IMR-90 (cell line): ENCODE measurements around the gene CYBRD1. TPM values are rescaled to one million over a fixed set of nuclear protein-coding genes. Genes with fewer than 3 reads are reported as not detected.

Experiments
- ATAC-seq: fragments of 200-7000 bp; cut with Tn5 transposase; 2 replicates; pipeline ENCODE4 v1.9.1; 2020; ENCODE audit warnings: low read depth, mild to moderate bottlenecking, moderate library complexity
- BruUV-seq: library from RNA; stranded (reverse); fragments of 400-500 nt; replicated peaks from 2 replicates; lab custom pipeline; 2021; lab: Mats Ljungman, UMichigan
- CTCF ChIA-PET: fragments of 300-600 bp; formaldehyde crosslinking; extraction: SDS; loops from one replicate; lab custom pipeline; 2021; ENCODE audit warnings: antibody characterized with exemption; lab: Yijun Ruan, JAX
- POLR2A ChIA-PET: fragments of 300-600 bp; sonication (Branson Sonifier 250); formaldehyde crosslinking; loops from one replicate; lab custom pipeline; 2022; ENCODE audit warnings: antibody characterized with exemption; ENCODE audit not compliant: unreplicated experiment; lab: Charles Lee
- DNase-seq: peaks from one replicate; pipeline ENCODE4 v3.0.0; 2013
- H2AFZ ChIP-seq: replicated peaks from 2 replicates; pipeline ENCODE3; 2013; ENCODE audit warnings: low read length, mild to moderate bottlenecking; ENCODE audit not compliant: poor library complexity
- H2AK5ac ChIP-seq: 2 replicates; pipeline ENCODE4 v1.6.1; 2013; ENCODE audit warnings: low read depth, low read length, inconsistent platforms
- H2AK9ac ChIP-seq: replicated peaks from 2 replicates; pipeline ENCODE3; 2013; ENCODE audit warnings: mild to moderate bottlenecking, low read depth, low read length, moderate library complexity; ENCODE audit not compliant: poor library complexity
- H2BK120ac ChIP-seq: 2 replicates; pipeline ENCODE4 v1.6.1; 2013; ENCODE audit warnings: low read depth, low read length, inconsistent platforms
- H2BK15ac ChIP-seq: 3 replicates; pipeline ENCODE4 v1.6.1; 2013; ENCODE audit warnings: low read depth, low read length, inconsistent platforms
- H2BK20ac ChIP-seq: 2 replicates; pipeline ENCODE4 v1.6.1; 2013; ENCODE audit warnings: low read depth, mild to moderate bottlenecking, inconsistent platforms, low read length, moderate library complexity
- H2BK5ac ChIP-seq: 2 replicates; pipeline ENCODE4 v1.6.1; 2013; ENCODE audit warnings: mild to moderate bottlenecking, low read depth, low read length, inconsistent platforms; ENCODE audit not compliant: poor library complexity, severe bottlenecking
- H3K14ac ChIP-seq: replicated peaks from 2 replicates; pipeline ENCODE4 v1.6.1; 2013; ENCODE audit warnings: low read depth, low read length, inconsistent platforms
- H3K18ac ChIP-seq: 2 replicates; pipeline ENCODE4 v1.6.1; 2013; ENCODE audit warnings: low read depth, low read length, control low read depth
- H3K23ac ChIP-seq: 2 replicates; pipeline ENCODE4 v1.6.1; 2013; ENCODE audit warnings: low read depth, low read length, inconsistent platforms
- H3K27ac ChIP-seq: 2 replicates; pipeline ENCODE4 v1.5.1; 2013; ENCODE audit warnings: mild to moderate bottlenecking, control low read depth, low read length; ENCODE audit not compliant: insufficient read depth
- H3K27me3 ChIP-seq: 2 replicates; pipeline ENCODE4 v1.6.1; 2013; ENCODE audit warnings: low read length; ENCODE audit not compliant: control insufficient read depth, insufficient read depth
- H3K36me3 ChIP-seq: 2 replicates; pipeline ENCODE4 v1.6.1; 2013; ENCODE audit warnings: low read length, mixed read lengths; ENCODE audit not compliant: control insufficient read depth, insufficient read depth
- H3K4ac ChIP-seq: 2 replicates; pipeline ENCODE4 v1.6.1; 2013; ENCODE audit warnings: low read depth, low read length, inconsistent platforms
- H3K4me1 ChIP-seq: 2 replicates; pipeline ENCODE4 v1.6.1; 2013; ENCODE audit warnings: low read length, mixed read lengths; ENCODE audit not compliant: control insufficient read depth, insufficient read depth
- H3K4me2 ChIP-seq: 2 replicates; pipeline ENCODE4 v1.6.1; 2013; ENCODE audit warnings: low read depth, mild to moderate bottlenecking, control low read depth, low read length, moderate library complexity
- H3K4me3 ChIP-seq: 2 replicates; pipeline ENCODE4 v1.5.1; 2013; ENCODE audit warnings: low read depth, mild to moderate bottlenecking, control low read depth, low read length, moderate library complexity; ENCODE audit not compliant: insufficient read depth
- H3K56ac ChIP-seq: 2 replicates; pipeline ENCODE4 v1.6.1; 2013; ENCODE audit warnings: low read length, inconsistent platforms; ENCODE audit not compliant: insufficient read depth; ENCODE audit errors: extremely low read depth
- H3K79me1 ChIP-seq, 2 experiments: 2 replicates each; pipeline ENCODE4 v1.6.1; 2013; ENCODE audit warnings: low read length in 2 of 2, inconsistent platforms in 1 of 2, low read depth in 1 of 2
- H3K9ac ChIP-seq: 2 replicates; pipeline ENCODE4 v1.6.1; 2013; ENCODE audit warnings: low read depth, low read length, control low read depth
- H3K9me1 ChIP-seq: 2 replicates; pipeline ENCODE4 v1.6.1; 2013; ENCODE audit warnings: low read length, inconsistent platforms; ENCODE audit not compliant: insufficient read depth
- H3K9me3 ChIP-seq: 2 replicates; pipeline ENCODE4 v1.6.1; 2013; ENCODE audit warnings: low read length; ENCODE audit not compliant: control insufficient read depth, insufficient read depth
- H4K20me1 ChIP-seq: 2 replicates; pipeline ENCODE4 v1.6.1; 2013; ENCODE audit warnings: low read length, inconsistent platforms; ENCODE audit not compliant: insufficient read depth
- H4K5ac ChIP-seq: 2 replicates; pipeline ENCODE4 v1.6.1; 2013; ENCODE audit warnings: mild to moderate bottlenecking, low read depth, low read length, control low read depth
- H4K8ac ChIP-seq, 2 experiments: 2 replicates each; pipeline ENCODE4 v1.6.1; 2013; ENCODE audit warnings: low read depth in 2 of 2, low read length in 2 of 2, control low read depth in 1 of 2, inconsistent platforms in 1 of 2
- H4K91ac ChIP-seq: 2 replicates; pipeline ENCODE4 v1.6.1; 2013; ENCODE audit warnings: low read depth, low read length, inconsistent platforms; ENCODE audit not compliant: insufficient read depth
- BHLHE40 ChIP-seq: fragments of 150-350 bp; IDR thresholded peaks from 2 replicates; pipeline ENCODE4 v1.6.1; 2016; ENCODE audit warnings: mild to moderate bottlenecking, low read depth, low read length
- CEBPB ChIP-seq: IDR thresholded peaks from 2 replicates; pipeline ENCODE4 v1.6.1; 2012; ENCODE audit warnings: low read depth, low read length, improper control_type of control experiment
- CHD1 ChIP-seq: IDR thresholded peaks from 2 replicates; pipeline ENCODE4 v1.6.1; 2012; ENCODE audit warnings: low read depth, low read length, improper control_type of control experiment
- FOS ChIP-seq: fragments of 150-350 bp; IDR thresholded peaks from 2 replicates; pipeline ENCODE4 v1.6.1; 2016; ENCODE audit warnings: low read depth, low read length
- MAFK ChIP-seq: IDR thresholded peaks from 2 replicates; pipeline ENCODE4 v1.6.1; 2012; ENCODE audit warnings: low read depth, low read length, improper control_type of control experiment
- MAZ ChIP-seq: IDR thresholded peaks from 2 replicates; pipeline ENCODE4 v1.6.1; 2012; ENCODE audit warnings: low read depth, mild to moderate bottlenecking, low read length, improper control_type of control experiment, moderate library complexity, borderline replicate concordance
- MXI1 ChIP-seq: IDR thresholded peaks from 2 replicates; pipeline ENCODE4 v1.6.1; 2012; ENCODE audit warnings: low read depth, mild to moderate bottlenecking, low read length, moderate library complexity, borderline replicate concordance
- NFE2L2 ChIP-seq: fragments of 150-350 bp; IDR thresholded peaks from 2 replicates; pipeline ENCODE4 v1.6.1; 2016; ENCODE audit warnings: low read depth, mild to moderate bottlenecking, low read length
- POLR2A ChIP-seq: IDR thresholded peaks from 2 replicates; pipeline ENCODE4 v1.6.1; 2012; ENCODE audit warnings: mild to moderate bottlenecking, low read depth, low read length
- RAD21 ChIP-seq: IDR thresholded peaks from 2 replicates; pipeline ENCODE4 v1.6.1; 2012; ENCODE audit warnings: low read length, improper control_type of control experiment
- RCOR1 ChIP-seq: IDR thresholded peaks from 2 replicates; pipeline ENCODE4 v1.6.1; 2012; ENCODE audit warnings: mild to moderate bottlenecking, low read length, improper control_type of control experiment; ENCODE audit not compliant: insufficient replicate concordance
- RFX5 ChIP-seq: IDR thresholded peaks from 2 replicates; pipeline ENCODE4 v1.8.0; 2012; ENCODE audit warnings: low read depth, mild to moderate bottlenecking, low read length, moderate library complexity
- SMC3 ChIP-seq: fragments of 150-350 bp; IDR thresholded peaks from 2 replicates; pipeline ENCODE4 v1.6.1; 2016; ENCODE audit warnings: low read depth, mild to moderate bottlenecking, antibody characterized with exemption, low read length, moderate library complexity
- WGBS, 2 experiments: methylation state at CpG; one replicate each; pipeline versions ENCODE4 v1.1.5 to v1.1.7; 2013; ENCODE audit warnings: missing lambda C conversion rate in 2 of 2; ENCODE audit not compliant: insufficient read length in 1 of 2; ENCODE audit errors: extremely low coverage in 2 of 2; 5-methylcytosine and 5-hydroxymethylcytosine counted together
- dilution Hi-C: fragments of 300-500 bp; cut with HindIII; formaldehyde crosslinking; loops from one replicate; pipeline ENCODE4 v1.14.3; 2018; ENCODE audit warnings: low sequenced_read_pairs; ENCODE audit not compliant: unreplicated experiment
- in situ Hi-C: fragments of 300-500 bp; cut with MboI; formaldehyde crosslinking; loops from 3 replicates; pipeline ENCODE4 v1.14.3; 2019; ENCODE audit warnings: low sequenced_read_pairs, inconsistent platforms, mixed read lengths
- intact Hi-C: fragments of 100-400 bp; cut with micrococcal nuclease; formaldehyde crosslinking; loops from 2 replicates; pipeline ENCODE4 v1.10.0; 2022
- polyA plus RNA-seq, 3 experiments: library from polyadenylated mRNA; depleted of rRNA; stranded (reverse); fragments of >200 nt; gene quantifications; 2 replicates each; pipeline ENCODE4 v1.2.3, GENCODE V29; 2012; ENCODE audit warnings: low replicate concordance in 1 of 3
- total RNA-seq: library from RNA; depleted of rRNA; stranded (reverse); fragments of >200 nt; gene quantifications from 2 replicates; pipeline ENCODE4 v1.2.3, GENCODE V29; 2012
- TF ChIP-seq, protein P1 (sequence below): fragments of 150-350 bp; IDR thresholded peaks from 2 replicates; pipeline ENCODE4 v1.6.1; 2017; ENCODE audit warnings: mild to moderate bottlenecking, antibody characterized with exemption, low read length, low read depth
- TF ChIP-seq, protein P2 (sequence below): conservative IDR thresholded peaks from 2 replicates; pipeline ENCODE4 v1.5.1; 2012; ENCODE audit warnings: mild to moderate bottlenecking, low read depth, low read length, improper control_type of control experiment
- TF ChIP-seq, protein P3 (sequence below): fragments of 150-350 bp; IDR thresholded peaks from 2 replicates; pipeline ENCODE4 v1.6.1; 2016; ENCODE audit warnings: low read depth, mild to moderate bottlenecking, low read length, moderate library complexity, borderline replicate concordance

Gene CYBRD1
- total and polyA plus RNA-seq, 2 of the 4 experiments (the other 2 are of a cell fraction) = 53.2 to 103 TPM

DNA sequence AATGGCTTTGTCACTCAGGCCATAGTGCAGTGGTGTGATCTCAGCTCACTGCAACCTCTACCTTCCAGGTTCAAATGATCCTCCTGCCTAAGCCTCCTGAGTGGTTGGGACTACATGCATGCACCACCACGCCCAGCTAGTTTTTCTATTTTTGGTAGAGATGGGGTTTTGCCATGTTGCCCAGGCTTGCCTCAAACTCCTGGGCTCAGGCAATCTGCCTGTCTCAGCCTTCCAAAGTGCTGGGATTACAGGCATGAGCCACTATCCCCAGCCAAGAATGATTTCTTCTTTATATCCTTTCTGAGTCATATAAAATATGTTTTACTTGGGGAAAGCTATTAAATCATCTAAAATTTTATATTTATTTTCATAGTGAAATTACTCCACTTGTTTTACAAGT, 61.3 kb downstream of the CYBRD1 start:
- no peak overlapping the region for H2AK5ac ChIP-seq
- no peak overlapping the region for H2BK20ac ChIP-seq
- H3K4me1 ChIP-seq = no peaks in the 10 kb centered on the region
- no peaks in the 10 kb centered on the region for H3K9me3 ChIP-seq
- H4K91ac ChIP-seq = no peak overlapping the region
- no peak for TF ChIP-seq RCOR1
- TF ChIP-seq BHLHE40 = no peak
- TF ChIP-seq SMC3 = no peak
- TF ChIP-seq RFX5 = no peak
- TF ChIP-seq, protein P1, sequence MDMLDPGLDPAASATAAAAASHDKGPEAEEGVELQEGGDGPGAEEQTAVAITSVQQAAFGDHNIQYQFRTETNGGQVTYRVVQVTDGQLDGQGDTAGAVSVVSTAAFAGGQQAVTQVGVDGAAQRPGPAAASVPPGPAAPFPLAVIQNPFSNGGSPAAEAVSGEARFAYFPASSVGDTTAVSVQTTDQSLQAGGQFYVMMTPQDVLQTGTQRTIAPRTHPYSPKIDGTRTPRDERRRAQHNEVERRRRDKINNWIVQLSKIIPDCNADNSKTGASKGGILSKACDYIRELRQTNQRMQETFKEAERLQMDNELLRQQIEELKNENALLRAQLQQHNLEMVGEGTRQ = no peak
- no peak for TF ChIP-seq FOS
- no peak for TF ChIP-seq NFE2L2
- no peak for TF ChIP-seq MAFK
- no peak for TF ChIP-seq MXI1
- TF ChIP-seq CEBPB = no peak
- no peak for TF ChIP-seq POLR2A
- no peak for TF ChIP-seq CHD1
- TF ChIP-seq, protein P2, sequence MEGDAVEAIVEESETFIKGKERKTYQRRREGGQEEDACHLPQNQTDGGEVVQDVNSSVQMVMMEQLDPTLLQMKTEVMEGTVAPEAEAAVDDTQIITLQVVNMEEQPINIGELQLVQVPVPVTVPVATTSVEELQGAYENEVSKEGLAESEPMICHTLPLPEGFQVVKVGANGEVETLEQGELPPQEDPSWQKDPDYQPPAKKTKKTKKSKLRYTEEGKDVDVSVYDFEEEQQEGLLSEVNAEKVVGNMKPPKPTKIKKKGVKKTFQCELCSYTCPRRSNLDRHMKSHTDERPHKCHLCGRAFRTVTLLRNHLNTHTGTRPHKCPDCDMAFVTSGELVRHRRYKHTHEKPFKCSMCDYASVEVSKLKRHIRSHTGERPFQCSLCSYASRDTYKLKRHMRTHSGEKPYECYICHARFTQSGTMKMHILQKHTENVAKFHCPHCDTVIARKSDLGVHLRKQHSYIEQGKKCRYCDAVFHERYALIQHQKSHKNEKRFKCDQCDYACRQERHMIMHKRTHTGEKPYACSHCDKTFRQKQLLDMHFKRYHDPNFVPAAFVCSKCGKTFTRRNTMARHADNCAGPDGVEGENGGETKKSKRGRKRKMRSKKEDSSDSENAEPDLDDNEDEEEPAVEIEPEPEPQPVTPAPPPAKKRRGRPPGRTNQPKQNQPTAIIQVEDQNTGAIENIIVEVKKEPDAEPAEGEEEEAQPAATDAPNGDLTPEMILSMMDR = no peak
- TF ChIP-seq RAD21 = no peak
- TF ChIP-seq, protein P3, sequence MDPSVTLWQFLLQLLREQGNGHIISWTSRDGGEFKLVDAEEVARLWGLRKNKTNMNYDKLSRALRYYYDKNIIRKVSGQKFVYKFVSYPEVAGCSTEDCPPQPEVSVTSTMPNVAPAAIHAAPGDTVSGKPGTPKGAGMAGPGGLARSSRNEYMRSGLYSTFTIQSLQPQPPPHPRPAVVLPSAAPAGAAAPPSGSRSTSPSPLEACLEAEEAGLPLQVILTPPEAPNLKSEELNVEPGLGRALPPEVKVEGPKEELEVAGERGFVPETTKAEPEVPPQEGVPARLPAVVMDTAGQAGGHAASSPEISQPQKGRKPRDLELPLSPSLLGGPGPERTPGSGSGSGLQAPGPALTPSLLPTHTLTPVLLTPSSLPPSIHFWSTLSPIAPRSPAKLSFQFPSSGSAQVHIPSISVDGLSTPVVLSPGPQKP = no peak
- no peak for TF ChIP-seq MAZ
- no peak overlapping the region for H3K56ac ChIP-seq
- in situ Hi-C loops = no loop called here
- ChIA-PET POLR2A (no interaction called here), CTCF (no interaction called here)
- DNase-seq (no peak), ATAC-seq (no peak)
- H3K18ac ChIP-seq = no peak overlapping the region
- H3K9me1 ChIP-seq = no peaks in the 10 kb centered on the region
- no peaks in the 10 kb centered on the region for H3K36me3 ChIP-seq
- H3K27me3 ChIP-seq = peaks cover 5% of the 10 kb centered on the region; the same call in 1 of the 2 replicates
- no peak overlapping the region for H2BK120ac ChIP-seq
- H2BK5ac ChIP-seq = no peak overlapping the region
- no peak overlapping the region for H4K8ac ChIP-seq
- no peak overlapping the region for H3K27ac ChIP-seq
- intact Hi-C loops = no loop called here
- H2AK9ac ChIP-seq = no peak overlapping the region
- no peak overlapping the region for H3K4me3 ChIP-seq
- no peak overlapping the region for H2AFZ ChIP-seq
- no peak overlapping the region for H3K4ac ChIP-seq
- no peak overlapping the region for H3K4me2 ChIP-seq
- no TSS peak for BruUV-seq
- WGBS, 2 experiments = no CpG with 5 or more reads among the region's 1 CpG
- H2BK15ac ChIP-seq = no peak overlapping the region
- no peak overlapping the region for H3K23ac ChIP-seq
- no peak overlapping the region for H3K9ac ChIP-seq
- dilution Hi-C loops = no loop called here
- H3K79me1 ChIP-seq = no peaks in the 10 kb centered on the region
- no peak overlapping the region for H3K14ac ChIP-seq
- no peaks in the 10 kb centered on the region for H4K20me1 ChIP-seq
- no peak overlapping the region for H4K5ac ChIP-seq
